Measurements from ENCODE around the gene GPR146. TPM values are rescaled to one million over a fixed set of nuclear protein-coding genes. Genes with fewer than 3 reads are reported as not detected.
A peak's percentile ranks its signal among the peaks of the same experiment; 100 is the strongest.

GPR146 gene
- total RNA-seq, 4 donors from 2014 or later, result 9.2 to 14.5 TPM; not detected in 2

- no peak for DNase-seq
- TF ChIP-seq POLR2AphosphoS5 (IDR thresholded peaks at IDR 0.05), result no peak
- TF ChIP-seq EP300 (IDR thresholded peaks at IDR 0.05; ENCODE audit: low read depth), result no peak
- no peak for TF ChIP-seq CTCF (IDR thresholded peaks at IDR 0.05)
- TF ChIP-seq POLR2A (IDR thresholded peaks at IDR 0.05), result no peak
- intact Hi-C loops (cut with DNase I; ENCODE audit: low total_unique reads) (no loop called here), in situ Hi-C loops (cut with MboI; ENCODE audit: low pct_ligation_motif_present in 1 of 4, low pct_unique_long_range_greater_than_20kb in 1 of 4, low sequenced_read_pairs in 3 of 4) (no loop called here)
- Histone ChIP-seq H3K27ac (peak overlapping the region; percentile 54 to 85 (median 57)), H3K27me3 (no peaks in the 10 kb centered on the region), H3K4me3 (peak overlapping the region in 2 of 4 donors; percentile 4 to 37), H3K9me3 (no peaks in the 10 kb centered on the region), H3K4me1 (peaks cover 7 to 58% (median 19%) of the 10 kb centered on the region in 4 donors), H3K36me3 (no peaks in the 10 kb centered on the region)
- WGBS, 2 donors (ENCODE audit: low coverage in 1 of 2), result 65% methylated on average over 9 of the region's 15 CpGs; no CpG with 5 or more reads in 1 of the 2 donors
These were observed 11.2 kb downstream of the GPR146 start for GRCh38 chr7:1055491-1055955.

- Histone ChIP-seq H3K4me1 (peaks cover 7 to 56% (median 19%) of the 10 kb centered on the region in 4 donors), H3K27ac (peak overlapping the region; percentile 54 to 85 (median 57)), H3K4me3 (peak overlapping the region in 1 of 4 donors; percentile 37), H3K27me3 (no peaks in the 10 kb centered on the region), H3K9me3 (no peaks in the 10 kb centered on the region), H3K36me3 (no peaks in the 10 kb centered on the region)
- in situ Hi-C loops (cut with MboI; ENCODE audit: low pct_ligation_motif_present in 1 of 4, low pct_unique_long_range_greater_than_20kb in 1 of 4, low sequenced_read_pairs in 3 of 4) (no loop called here), intact Hi-C loops (cut with DNase I; ENCODE audit: low total_unique reads) (no loop called here)
- 81% methylated on average over 18 of the region's 36 CpGs; no CpG with 5 or more reads in 1 of the 2 donors for WGBS, 2 donors (ENCODE audit: low coverage in 1 of 2)
- TF ChIP-seq POLR2A (IDR thresholded peaks at IDR 0.05) (no peak), EP300 (IDR thresholded peaks at IDR 0.05; ENCODE audit: low read depth) (no peak), CTCF (IDR thresholded peaks at IDR 0.05) (no peak), POLR2AphosphoS5 (IDR thresholded peaks at IDR 0.05) (no peak)
- DNase-seq, result no peak
These were observed 11.8 kb downstream of the GPR146 start for GRCh38 chr7:1055956-1056784.

GRCh38 chr7:1056785-1057410, 12.6 kb downstream of the GPR146 start:
- Histone ChIP-seq H3K4me3 (no peak overlapping the region), H3K9me3 (no peaks in the 10 kb centered on the region), H3K27me3 (no peaks in the 10 kb centered on the region), H3K4me1 (peaks cover 7 to 49% (median 19%) of the 10 kb centered on the region in 4 donors), H3K27ac (no peak overlapping the region), H3K36me3 (no peaks in the 10 kb centered on the region)
- in situ Hi-C loops (cut with MboI; ENCODE audit: low pct_ligation_motif_present in 1 of 4, low pct_unique_long_range_greater_than_20kb in 1 of 4, low sequenced_read_pairs in 3 of 4) (no loop called here), intact Hi-C loops (cut with DNase I; ENCODE audit: low total_unique reads) (no loop called here)
- DNase-seq, result no peak
- TF ChIP-seq EP300 (IDR thresholded peaks at IDR 0.05; ENCODE audit: low read depth) (no peak), POLR2AphosphoS5 (IDR thresholded peaks at IDR 0.05) (no peak), POLR2A (IDR thresholded peaks at IDR 0.05) (no peak), CTCF (IDR thresholded peaks at IDR 0.05) (no peak)
- 92% methylated on average over 22 of the region's 27 CpGs; no CpG with 5 or more reads in 1 of the 2 donors for WGBS, 2 donors (ENCODE audit: low coverage in 1 of 2)

Data from transverse colon (tissue), 4 donors.